ENCODE results near the gene UBE2I.

DNA sequence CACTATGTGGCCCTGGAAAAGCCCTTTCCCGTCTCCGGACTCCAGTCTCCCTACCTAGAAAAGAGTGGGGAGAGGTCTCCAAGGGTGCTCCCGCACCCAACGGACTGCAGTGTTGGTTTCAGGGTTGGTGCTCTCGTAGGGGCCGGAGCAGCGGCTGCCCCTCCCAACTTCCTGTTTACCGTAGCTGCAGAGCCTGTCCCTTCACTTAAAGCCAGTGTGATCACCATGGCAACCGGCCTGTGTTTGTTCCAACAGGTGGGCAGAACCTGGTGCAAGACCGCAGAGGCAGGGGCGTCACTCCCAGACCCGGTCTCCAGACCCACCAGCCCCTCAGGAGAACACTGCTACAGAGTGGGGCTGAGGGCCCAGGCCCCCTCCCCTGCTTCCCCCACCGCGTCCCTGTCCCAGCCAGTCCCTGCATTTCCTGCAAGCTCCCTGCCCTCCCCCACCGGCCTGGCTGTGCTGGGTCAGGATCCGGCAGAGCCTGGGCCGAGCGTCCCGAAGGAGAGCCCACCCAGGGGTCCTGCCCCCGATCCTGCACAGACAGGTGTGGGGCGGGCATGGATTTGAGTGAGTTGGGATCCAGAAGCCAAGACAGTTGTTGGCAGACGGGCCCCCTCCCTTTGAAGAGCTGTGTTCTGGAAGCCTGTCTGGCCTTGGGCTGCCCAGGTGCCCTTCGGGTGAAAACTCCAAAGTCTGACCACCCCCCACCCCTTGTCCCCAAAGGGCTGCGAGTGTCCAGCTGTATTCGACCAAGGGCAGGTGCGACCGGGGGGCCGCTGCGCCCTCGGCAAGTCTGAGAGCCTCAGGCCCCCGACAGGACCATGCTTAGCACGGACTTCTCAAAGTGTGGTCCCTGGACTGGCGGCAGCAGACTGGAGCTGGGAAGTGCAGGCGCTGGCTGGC, 22.5 kb downstream of the UBE2I start:
- no peak for TF ChIP-seq EP300 (IDR thresholded peaks at IDR 0.05; ENCODE audit: low read depth)
- no peak for TF ChIP-seq CTCF (IDR thresholded peaks at IDR 0.05)
- TF ChIP-seq POLR2A (IDR thresholded peaks at IDR 0.05) = peak; percentile 33

All from transverse colon (tissue), 3 donors.